Placental pericyte (primary cell): Measurements from ENCODE around the gene ANTXR1. TPM values are rescaled to one million over a fixed set of nuclear protein-coding genes. Genes with fewer than 3 reads are reported as not detected.

Source experiments
- small RNA-seq: library from RNA; depleted of rRNA; stranded (forward); fragments of <200 nt; gene quantifications from one replicate; pipeline ENCODE3, GENCODE V24; 2012; ENCODE audit warnings: low replicate concordance
- total RNA-seq: library from RNA; depleted of rRNA; stranded (reverse); fragments of >200 nt; gene quantifications from 2 replicates; pipeline ENCODE4 v1.2.3, GENCODE V29; 2012

ANTXR1 gene
- 170 and 253 TPM in 2 replicates for total RNA-seq

GRCh38 chr2:69013142-69013839 is at the start of gene ANTXR1:
Gene ANTXR1, plus strand, starts transcription at chr2:69013179. Its CDS starts 321 bp downstream, at chr2:69013500.

GRCh38 chr2:68974251-68974650 is 38.7 kb upstream of the ANTXR1 start, which contains the start of gene GKN1:
Gene GKN1, plus strand, starts transcription at chr2:68974636. Its CDS starts 42 bp downstream, at chr2:68974678.

Small RNA genes lying within 50 kb of the gene (small RNA-seq; reads per million reads assigned to genes)
- 1.4 reads per million, percentile 57 among the genes with 10 or more reads in this experiment for gene MIR3126
- gene RNA5SP96 = not detected
- not detected for gene RNU6-1216P

Other genes with a start within 250 kb of the ANTXR1 start
- 0.44 TPM in 1 of 2 replicates, not detected in the other for gene BMP10, start 141.8 kb upstream of the ANTXR1 start, total RNA-seq
- 0.22 TPM in 1 of 2 replicates, not detected in the other for gene GKN2, start 60.3 kb upstream of the ANTXR1 start, total RNA-seq
- gene GKN1, start 38.5 kb upstream of the ANTXR1 start, total RNA-seq = 0.22 TPM in 1 of 2 replicates, not detected in the other